SK-N-MC (cell line): ENCODE measurements around the gene MRPL48.
"Not testable (repeated sequence)": the region's sequence is repeated elsewhere in the genome, so short reads cannot be mapped to it uniquely, and the experiment has no call there.

ENCODE experiments used
- EZH2 ChIP-seq: fragments of 200-600 bp; sonication (generic); IDR thresholded peaks from one replicate; pipeline ENCODE4 v1.6.1; 2017; ENCODE audit warnings: antibody characterized with exemption
- POLR2AphosphoS5 ChIP-seq: IDR thresholded peaks from 2 replicates; pipeline ENCODE4 v1.6.1; 2012; ENCODE audit warnings: mild to moderate bottlenecking, low read depth, low read length, borderline replicate concordance

- TF ChIP-seq POLR2AphosphoS5, EZH2: not testable (repeated sequence)
Observed at GRCh38 chr11:73770811-73771210, 16.9 kb upstream of the MRPL48 start.
